NCI-H1436 treated with DMSO at 0.1 percent for 48 hours (cell line): ENCODE measurements around the gene MTSS2.

Source experiments
- DNase-seq: peaks from one replicate; lab custom pipeline; 2025; lab: John Stamatoyannopoulos, UW

The MTSS2 gene

DNA sequence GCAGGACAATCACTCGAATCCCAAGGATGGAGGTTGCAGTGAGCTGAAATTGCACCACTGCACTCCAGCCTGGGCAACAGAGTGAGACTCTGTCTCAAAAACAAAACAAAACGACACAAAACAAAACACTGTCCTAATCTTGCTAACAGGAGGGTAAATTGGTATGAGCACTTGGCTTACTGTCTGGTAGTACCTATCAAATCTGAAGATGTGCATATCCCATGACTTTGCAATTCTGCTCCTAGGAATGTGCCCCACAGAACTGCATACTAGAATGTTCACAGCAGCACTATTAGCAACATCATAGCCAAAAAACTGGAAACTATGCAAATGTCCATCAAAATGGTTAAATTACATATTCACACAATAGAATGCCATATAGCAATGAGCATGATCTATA lies 15.7 kb downstream of the MTSS2 start:
- DNase-seq: no peak

GRCh38 chr16:70665806-70666735 lies 19.8 kb downstream of the MTSS2 start:
- no peak for DNase-seq

GRCh38 chr16:70665113-70665694 lies 20.6 kb downstream of the MTSS2 start:
- no peak for DNase-seq

- no peak for DNase-seq
Observed at GRCh38 chr16:70664325-70665112, 21.3 kb downstream of the MTSS2 start.

- no peak for DNase-seq
Observed at GRCh38 chr16:70663524-70664324, 22.1 kb downstream of the MTSS2 start.

DNA sequence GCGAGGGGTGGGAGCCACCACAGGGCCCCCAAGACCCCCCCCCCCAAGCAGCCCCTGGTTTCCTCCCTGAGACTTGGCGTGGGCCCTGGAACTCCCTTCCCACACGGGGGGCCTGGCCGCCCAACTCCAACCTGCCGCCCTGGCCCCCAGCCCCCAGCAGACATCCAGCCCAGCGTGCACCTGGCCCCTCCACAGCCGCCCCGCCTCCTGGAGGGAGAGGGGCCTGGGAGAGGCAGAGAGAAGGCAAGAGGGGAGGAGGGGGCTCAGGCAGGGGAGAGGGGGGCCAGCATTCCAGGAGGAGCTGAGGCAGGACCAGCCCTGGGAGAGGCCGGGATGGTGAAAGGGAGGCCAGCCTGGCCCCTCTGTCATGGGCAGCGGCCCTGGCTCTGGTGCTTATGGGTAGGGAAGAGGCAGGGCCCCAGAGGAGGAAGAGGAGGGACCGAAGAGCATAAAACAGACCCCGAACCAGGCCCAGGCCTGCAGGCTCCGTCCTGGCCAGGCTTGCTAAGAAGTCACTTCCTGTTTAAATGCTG lies 22.8 kb downstream of the MTSS2 start:
- DNase-seq: no peak

GRCh38 chr16:70661918-70662641 lies 23.8 kb downstream of the MTSS2 start:
- DNase-seq: no peak

DNA sequence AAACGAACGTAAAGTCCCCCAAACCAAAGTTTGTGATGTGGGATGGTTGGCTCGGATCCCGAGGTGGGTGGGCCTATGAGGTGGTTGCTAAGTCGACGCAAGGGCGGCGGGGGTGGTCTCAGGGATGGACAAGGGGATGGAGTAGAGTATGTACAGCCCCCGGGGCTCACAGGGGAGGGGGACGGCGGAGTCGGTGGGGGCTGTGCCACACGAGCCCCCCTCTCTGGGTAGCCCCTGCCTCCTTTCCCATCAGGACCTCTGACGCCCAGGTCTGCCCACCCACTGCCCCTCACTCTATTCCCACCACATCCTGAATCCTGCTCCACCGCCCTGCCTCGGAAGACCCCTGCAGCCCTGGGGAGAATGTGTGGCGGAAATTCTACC lies 24.3 kb downstream of the MTSS2 start:
- DNase-seq: no peak

DNA sequence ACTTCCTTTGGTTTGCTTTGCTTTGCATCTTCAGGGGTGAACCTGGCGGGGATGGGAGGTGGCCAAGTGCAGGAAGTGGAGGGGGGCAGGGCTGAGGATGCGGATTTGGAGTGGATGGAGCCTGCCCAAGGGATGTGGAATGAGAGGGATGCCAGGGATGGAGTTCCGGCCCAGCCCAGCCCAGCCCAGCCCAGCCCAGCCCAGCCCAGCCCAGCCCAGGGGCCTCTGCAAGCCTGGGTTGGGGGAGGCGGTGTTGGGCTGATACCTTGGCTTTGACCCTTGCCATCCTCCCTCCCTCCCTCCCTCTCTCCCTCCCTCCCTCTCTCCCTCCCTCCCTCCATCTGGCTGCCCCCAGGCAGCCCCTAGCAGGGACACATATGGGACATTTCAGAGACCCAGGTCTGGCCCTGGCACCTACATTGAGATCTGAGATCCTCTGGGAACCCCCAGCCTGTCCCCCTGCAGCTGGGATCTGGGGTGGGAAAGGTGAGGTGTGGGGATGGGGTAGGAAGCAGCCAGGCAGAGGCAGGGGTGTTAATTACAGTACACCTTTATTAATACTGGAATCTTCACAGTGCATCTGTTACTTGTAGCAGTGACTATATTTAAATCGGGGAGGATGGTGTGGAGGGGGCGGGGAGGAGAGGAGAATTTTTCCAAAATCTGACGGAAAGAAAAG lies 25.0 kb downstream of the MTSS2 start:
- no peak for DNase-seq

- no peak for DNase-seq
Observed at GRCh38 chr16:70659953-70660671, 25.7 kb downstream of the MTSS2 start.

DNA sequence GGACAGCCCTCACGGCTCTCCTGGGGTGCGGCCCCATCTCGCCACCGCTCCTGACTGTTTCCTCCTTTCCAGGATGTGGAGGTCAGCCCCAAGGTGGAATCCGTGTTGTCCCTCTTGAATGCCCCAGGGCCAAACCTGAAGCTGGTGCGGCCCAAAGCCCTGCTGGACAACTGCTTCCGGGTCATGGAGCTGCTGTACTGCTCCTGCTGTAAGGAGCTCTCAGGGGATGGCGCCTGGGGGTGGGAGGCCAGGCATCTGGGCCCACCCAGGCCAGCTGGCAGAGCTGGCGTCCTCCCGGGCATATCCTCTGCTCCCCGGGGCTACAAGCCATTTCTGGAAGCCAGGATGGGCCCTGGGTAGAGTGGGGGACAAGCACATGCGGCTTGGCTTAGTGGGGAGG lies 26.3 kb downstream of the MTSS2 start:
- DNase-seq: no peak

DNA sequence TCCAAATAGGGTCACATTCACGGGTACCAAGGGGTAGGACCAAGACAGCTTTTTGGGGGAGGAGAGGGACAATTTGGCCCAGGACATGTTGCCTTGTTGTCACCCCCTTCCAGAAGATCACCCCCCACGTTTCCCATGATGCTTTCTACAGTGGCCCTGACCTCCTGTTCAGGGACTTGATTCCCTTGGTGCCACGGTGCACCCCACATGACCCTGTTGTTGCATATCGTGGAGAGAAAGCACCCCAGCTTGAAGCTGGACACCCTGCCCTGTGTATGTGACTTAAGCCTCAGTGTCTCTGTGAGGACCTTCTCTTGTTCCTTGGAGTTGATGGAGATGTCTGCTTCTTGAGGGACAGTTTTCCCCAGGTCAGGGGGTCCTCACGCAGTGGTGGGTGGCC lies 26.9 kb downstream of the MTSS2 start:
- no peak for DNase-seq

GRCh38 chr16:70657956-70658355 lies 27.9 kb downstream of the MTSS2 start:
- no peak for DNase-seq

DNA sequence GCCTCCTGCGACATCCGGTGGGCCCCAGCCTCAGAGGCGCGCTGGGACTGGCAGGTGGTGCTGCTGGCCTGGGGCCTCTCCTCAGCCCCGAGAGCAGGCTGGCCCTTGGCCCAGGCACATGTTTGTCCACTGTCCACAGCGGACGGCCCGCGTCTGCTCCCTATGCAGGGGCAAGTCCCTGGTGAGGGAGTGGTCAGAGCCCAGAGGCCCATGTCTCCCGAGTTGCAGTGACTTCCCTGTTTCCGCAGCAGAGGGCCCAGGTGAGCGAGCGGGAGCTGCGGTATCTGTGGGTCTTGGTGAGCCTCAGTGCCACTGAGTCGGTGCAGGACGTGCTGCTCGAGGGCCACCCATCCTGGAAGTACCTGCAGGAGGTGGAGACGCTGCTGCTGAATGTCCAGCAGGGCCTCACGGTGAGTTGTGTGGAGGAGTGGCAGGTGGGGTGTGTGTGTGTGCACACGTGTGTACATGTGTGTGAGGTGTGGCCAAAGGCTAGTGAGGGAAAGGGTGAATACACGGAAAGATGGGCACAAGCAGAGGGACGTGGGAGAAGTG lies 29.1 kb downstream of the MTSS2 start:
- DNase-seq: no peak

GRCh38 chr16:70656065-70656711 lies 29.7 kb downstream of the MTSS2 start:
- no peak for DNase-seq

GRCh38 chr16:70653809-70654771 lies 31.8 kb downstream of the MTSS2 start:
- no peak for DNase-seq

- DNase-seq: no peak
Observed at GRCh38 chr16:70653406-70653805, 32.4 kb downstream of the MTSS2 start.

- DNase-seq: no peak
Observed at GRCh38 chr16:70652322-70652721, 33.5 kb downstream of the MTSS2 start.
